SHP77 (cell line): ENCODE measurements around the gene LRCH3.
"Not testable (repeated sequence)": the region's sequence is repeated elsewhere in the genome, so short reads cannot be mapped to it uniquely, and the experiment has no call there.

ENCODE experiments used
- DNase-seq, 2 experiments: peaks; one replicate each; lab custom pipeline; 2025; lab: John Stamatoyannopoulos, UW

The LRCH3 gene

GRCh38 chr3:197882586-197882985 lies 91.5 kb downstream of the LRCH3 start:
- DNase-seq = no peak

- DNase-seq = no peak
These were observed 92.5 kb downstream of the LRCH3 start for GRCh38 chr3:197883541-197883940.

GRCh38 chr3:197884330-197884729 lies 93.3 kb downstream of the LRCH3 start:
- not testable (repeated sequence) for DNase-seq

- DNase-seq = not testable (repeated sequence)
These were observed 95.0 kb downstream of the LRCH3 start for GRCh38 chr3:197886052-197886451.

GRCh38 chr3:197887430-197888053 lies 96.5 kb downstream of the LRCH3 start:
- not testable (repeated sequence) for DNase-seq

- no peak for DNase-seq
These were observed 97.5 kb downstream of the LRCH3 start for GRCh38 chr3:197888511-197888910.

GRCh38 chr3:197889204-197889930 lies 98.3 kb downstream of the LRCH3 start:
- no peak for DNase-seq

GRCh38 chr3:197890693-197891092 lies 99.6 kb downstream of the LRCH3 start:
- DNase-seq = no peak

DNA sequence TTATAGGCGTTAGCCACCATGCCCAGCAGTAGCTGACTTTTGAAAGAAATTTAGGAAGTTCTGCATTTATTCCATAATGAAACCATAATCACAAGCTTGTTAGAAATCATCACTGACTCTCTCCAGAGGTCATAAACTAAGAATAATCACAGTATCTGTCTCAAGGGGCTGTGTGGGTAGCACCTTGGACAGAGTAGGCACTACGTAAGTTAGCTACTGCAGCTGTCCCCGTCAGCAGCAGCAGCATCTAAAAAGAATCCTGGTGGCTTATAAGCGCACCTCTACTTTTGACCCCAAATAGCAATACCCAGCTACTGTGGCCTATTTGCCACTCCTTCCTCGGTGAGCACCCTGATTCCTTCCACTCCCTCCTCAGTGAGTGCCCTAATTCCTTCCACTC lies 101.1 kb downstream of the LRCH3 start:
- DNase-seq = no peak

DNA sequence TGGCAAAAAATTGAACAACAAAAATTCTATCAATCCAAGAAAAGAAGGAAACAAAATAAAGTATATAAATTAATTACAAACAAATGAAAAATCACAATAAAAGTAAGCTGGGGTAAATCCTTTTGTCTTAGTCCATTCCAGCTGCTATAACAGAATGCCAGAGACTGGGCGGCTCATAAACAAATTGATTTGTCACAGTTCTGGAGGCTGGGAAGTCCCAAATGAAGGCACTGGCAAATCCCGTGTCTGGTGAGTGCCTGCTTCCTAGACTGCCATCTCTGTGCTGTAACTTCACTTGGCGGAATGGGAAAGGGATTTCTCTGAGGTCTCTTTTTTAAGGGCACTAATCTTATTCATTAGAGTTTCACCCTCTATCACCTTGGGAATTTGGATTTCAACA lies 105.4 kb downstream of the LRCH3 start:
- no peak for DNase-seq

GRCh38 chr3:197899833-197900478 lies 108.9 kb downstream of the LRCH3 start:
- DNase-seq = no peak

DNA sequence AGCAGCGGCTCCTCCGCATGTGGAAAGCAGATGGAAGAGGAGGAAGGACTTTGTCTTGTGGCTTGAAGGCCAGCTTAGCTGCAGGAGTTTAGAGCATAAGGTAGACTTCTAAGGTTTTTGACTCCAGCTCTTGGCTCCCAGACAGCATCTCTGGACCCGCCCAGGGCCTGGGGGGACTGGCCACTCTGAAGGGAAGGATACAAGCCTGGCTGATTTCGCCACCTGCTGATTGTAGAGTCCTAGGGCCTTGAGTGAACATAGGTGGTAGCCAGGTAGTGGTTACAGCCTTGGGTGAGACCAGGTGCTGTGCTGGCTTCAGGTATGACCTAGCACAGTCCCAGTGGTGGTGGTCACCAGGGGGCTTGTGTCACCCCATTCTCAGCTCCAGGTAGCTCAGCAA lies 110.6 kb downstream of the LRCH3 start:
- DNase-seq = no peak

DNA sequence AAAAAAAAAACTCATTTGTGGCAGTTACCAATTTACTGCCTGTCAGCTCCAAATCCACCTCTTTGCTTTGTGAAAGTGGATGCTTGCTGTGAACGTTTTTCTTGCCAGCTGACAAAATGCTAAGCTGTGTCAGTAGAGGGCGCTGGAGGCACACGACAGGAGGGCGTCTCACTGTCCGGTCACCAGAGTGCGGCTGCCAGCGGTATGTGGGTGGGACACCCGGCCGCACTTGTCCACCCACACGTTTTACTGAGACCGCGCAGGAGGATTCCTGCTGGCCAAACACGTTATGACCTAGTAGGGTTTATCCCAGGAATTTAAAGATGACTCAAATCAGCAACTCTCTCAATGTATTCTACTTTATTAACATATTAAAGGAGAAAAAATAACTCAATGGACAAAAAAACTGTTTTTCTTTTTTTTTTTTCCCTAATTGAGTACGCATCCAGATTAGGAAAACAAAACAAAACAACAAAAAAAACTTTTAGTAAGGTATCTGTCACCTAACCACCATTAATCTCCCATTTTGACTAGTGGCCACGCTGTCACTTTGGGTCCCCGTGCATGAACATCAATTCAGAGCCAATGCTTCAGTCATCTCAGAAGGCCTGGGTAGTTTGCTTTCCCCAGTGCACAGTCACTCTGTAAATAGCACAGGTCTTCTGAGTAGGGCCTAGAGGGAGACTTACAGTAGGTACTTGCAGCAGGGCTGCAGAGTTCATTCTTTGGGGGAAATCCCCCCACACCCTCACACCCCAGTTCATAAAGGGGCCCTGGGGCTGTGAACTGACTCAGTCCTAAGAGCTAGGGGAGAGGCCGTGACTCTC lies 115.2 kb downstream of the LRCH3 start:
- DNase-seq = peak; percentile 39 to 56

DNA sequence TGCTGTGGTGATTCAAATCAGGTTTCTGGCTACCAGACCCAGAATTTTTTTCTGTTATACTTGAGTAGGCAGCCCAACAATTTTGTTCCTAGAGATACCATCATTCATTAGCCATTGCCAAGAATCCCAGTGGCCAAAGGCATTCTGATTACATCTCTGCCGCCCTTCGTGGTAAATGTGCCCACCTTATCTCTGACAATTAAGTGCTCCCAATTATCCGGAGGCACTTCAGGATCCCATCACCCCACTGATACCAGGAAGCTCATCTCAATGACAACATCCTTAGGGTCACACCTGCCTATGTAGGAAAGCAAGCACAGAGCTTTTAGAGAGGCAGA lies 115.8 kb downstream of the LRCH3 start:
- DNase-seq = no peak

GRCh38 chr3:197907196-197907595 lies 116.1 kb downstream of the LRCH3 start:
- no peak for DNase-seq

DNA sequence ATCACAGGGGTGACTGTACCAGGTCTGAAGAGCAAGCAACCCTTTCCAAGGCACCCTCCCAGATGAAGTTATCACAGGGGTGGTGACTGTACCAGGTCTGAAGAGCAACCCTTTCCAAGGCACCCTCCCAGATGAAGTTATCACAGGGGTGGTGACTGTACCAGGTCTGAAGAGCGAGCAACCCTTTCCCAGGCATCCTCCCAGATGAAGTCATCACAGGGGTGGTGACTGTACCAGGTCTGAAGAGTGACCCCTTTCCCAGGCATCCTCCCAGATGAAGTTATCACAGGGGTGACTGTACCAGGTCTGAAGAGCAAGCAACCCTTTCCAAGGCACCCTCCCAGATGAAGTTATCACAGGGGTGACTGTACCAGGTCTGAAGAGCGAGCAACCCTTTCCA lies 117.5 kb downstream of the LRCH3 start:
- not testable (repeated sequence) for DNase-seq

- DNase-seq = no peak
These were observed 118.1 kb downstream of the LRCH3 start for GRCh38 chr3:197908957-197909701.

DNA sequence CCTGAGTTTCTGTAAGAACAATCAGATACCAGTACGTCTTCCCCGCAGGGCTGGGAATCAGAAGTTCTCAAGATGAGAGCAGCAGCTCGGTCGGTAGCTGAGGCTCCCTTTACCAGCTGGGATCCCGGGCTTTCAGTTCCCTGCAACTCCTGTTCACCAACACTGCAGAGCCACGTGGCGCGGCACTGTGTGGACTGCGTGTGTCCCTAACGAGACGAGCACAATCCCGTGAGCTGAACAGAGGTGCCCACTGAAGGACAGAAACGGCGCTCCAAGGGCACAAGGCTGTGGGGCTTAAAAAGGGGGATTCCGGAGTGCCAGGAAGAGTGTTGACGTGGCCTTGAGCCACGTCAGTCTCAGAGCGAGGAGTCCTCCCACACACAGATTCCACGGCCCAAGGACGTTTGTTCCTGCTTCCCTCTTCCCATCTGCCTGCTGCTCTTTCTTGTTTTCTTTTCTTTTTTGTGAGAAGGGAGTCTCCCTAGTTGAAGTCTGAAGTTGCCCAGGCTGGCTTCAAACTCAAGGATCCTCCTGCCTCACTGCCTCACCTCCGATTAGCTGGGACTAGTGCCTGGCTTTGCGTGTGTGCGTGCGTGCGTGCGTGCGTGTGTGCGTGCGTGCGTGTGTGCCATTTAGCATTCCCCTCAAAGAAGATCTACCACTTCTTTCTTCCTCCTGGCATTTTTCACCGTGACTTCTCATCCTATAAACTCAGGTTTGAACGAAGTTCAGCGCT lies 121.9 kb downstream of the LRCH3 start:
- DNase-seq = no peak

GRCh38 chr3:197913641-197914380 lies 122.8 kb downstream of the LRCH3 start:
- DNase-seq = no peak
